ENCODE data around the gene RETSAT.

DNA sequence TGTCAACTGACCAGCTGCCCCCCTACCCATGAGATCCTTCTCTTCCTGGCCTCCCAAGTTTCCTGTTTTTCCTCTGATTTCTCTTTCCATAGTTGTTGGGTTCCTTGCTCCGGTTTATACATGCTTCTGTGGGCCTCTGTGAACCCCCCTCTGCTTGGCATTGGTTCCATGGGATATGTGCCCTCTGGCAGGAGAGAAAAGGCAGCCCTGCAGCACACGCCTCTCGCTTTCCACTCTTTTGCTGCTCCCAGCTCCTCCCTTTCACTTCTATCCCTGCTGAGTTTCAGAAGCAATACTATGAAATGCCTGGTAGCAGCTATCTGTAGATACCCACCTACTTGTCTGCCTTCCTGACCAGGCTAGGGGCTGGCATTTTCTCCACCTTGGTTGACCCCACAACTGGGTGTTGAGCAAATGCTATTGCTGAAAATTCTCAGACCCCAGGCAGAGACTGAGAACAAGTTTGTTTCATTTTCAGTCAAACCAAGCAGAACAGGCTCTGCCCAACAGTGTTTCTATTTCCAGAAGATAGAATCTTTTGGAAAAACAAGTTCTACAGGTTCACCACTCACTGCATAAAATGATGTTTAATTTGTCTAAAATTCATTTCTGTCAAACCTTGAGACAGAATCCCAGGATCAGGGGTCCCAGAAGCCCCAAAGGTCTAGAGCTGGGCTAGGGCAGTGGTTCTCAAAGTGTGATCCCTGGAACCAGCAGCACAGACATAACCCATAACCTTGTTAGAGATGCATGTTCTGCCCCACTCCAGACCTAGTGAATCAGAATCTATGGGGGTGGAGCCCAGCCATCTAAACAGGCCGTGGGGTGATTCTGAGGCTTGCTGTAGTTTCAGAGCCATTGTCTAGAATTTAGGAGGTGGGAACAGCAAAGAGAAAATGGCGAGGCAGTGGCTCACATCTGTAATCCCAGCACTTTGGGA, 42.5 kb upstream of the RETSAT start:
- TF ChIP-seq CTCF (IDR thresholded peaks at IDR 0.05): no peak
- no peak for TF ChIP-seq POLR2A (IDR thresholded peaks at IDR 0.05)
